NCI-H146 treated with DMSO at 0.1 percent for 48 hours (cell line): Measurements from ENCODE around the gene FILIP1L.

Experiments
- DNase-seq: peaks from one replicate; lab custom pipeline; 2025; ENCODE audit not compliant: unreplicated experiment; lab: John Stamatoyannopoulos, UW

Gene FILIP1L

DNA sequence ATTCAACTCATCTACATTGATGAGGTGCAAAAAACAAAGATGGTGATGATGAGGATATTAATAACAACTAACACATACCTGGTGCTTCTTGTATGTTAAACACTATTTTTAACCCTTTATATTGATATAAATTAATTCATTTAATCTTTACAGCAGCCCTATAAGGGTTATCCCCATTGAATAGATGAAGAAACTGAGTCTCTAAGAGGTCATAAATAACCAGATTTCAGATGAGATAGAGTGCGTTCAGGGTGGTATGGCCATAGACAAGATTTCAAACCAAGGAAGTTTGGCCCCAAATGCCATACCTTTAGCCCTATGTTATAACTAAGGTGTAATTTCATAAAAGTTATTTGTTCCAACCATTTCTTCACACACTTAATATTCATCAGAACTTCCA lies 214.1 kb downstream of the FILIP1L start:
- DNase-seq, result no peak

GRCh38 chr3:99899603-99900002 lies 214.7 kb downstream of the FILIP1L start:
- DNase-seq, result no peak

DNA sequence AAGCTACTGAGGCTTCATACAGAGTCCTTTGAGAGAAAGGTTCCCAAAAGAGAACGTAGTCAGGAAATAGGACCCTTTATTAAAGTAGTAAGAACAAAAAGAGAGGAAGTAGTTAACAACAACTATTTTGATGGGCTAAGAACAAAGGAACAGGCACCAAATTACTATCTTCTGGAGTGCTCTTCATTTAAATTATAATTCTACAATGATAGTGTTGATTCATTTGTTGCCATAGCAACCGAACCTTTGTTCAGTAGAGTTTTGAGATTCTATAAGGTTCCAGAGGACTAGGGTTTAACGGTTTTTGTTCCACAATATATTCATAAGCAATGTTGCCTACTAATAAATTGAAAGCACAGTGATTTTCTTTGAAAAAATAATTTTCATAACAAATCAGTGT lies 217.8 kb downstream of the FILIP1L start:
- peak; percentile 38 for DNase-seq

DNA sequence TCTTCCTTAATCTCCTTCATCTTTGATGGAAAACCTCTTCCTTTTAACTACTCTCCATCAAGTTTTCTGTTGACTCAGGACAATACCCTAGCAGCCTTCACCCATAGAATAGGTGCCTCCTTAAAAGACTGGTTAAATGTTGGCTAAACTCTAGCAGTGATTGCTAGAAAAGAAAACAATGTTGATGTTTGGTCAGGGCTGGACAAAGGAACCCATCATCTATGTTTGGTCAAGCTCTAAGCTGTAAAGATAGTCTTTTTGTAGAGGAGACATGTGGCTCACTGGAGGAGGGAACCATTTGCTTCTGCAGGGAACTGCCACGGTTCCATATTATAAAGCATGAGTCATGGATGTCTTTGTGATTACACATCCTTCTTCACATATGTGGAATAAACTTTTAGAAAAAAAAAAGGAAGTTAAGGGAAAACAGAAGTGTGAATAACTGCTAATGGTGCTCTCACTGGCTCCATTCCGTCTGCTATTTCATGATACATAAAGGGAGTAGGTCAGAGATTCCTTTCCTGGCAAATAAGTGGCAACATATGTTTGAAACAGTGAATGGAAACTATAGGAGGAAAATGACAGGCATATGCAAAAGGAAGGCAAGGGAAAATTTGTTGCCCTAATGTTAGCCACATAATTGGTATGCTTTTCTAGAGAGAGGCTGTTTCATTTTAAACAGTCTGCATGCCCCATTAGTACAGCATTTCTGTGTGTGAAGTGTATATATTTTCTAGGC lies 218.4 kb downstream of the FILIP1L start:
- DNase-seq, result peak; percentile 45

- DNase-seq, result no peak
These were observed 219.1 kb downstream of the FILIP1L start for GRCh38 chr3:99895131-99895696.

GRCh38 chr3:99892332-99892731 lies 222.0 kb downstream of the FILIP1L start:
- DNase-seq, result no peak

GRCh38 chr3:99891610-99892285 lies 222.6 kb downstream of the FILIP1L start:
- DNase-seq, result no peak

GRCh38 chr3:99885851-99886250 lies 228.4 kb downstream of the FILIP1L start:
- no peak for DNase-seq

DNA sequence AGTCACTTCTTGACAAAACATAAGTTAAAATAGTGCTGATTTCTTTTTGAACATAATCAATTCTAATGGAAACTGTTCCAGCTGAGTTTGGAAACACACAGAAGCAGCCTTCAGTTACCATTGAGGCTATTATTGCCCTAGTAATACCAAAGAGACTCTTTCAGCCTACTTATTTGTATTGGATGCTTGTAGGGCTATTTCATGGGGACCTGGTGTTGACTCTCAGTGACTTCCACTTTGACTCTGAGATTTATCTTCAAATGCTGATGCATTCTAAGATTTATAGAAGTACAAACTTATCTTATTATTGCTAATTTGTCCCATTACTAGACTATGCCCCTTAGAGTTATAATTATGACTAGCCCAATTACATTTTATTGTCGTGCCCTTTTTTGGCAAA lies 229.2 kb downstream of the FILIP1L start:
- no peak for DNase-seq

DNA sequence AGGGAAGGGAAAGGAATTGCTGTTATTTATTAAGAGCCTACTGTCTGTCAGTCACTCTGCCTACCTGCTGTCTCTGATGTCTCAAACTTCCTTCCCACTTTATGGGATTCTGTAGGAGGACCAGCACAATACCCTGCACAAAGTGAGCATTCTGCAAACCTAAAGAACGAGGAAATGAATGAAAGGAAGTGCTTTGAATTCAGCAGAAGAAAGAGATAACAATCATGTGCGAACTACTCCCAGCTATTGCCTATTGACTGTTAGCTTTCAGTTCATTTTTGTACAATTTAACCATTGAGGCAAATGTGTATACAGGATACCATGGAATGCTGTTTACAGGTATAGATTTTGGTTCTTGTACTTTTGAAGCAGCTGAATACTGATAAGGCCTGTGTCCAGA lies 229.8 kb downstream of the FILIP1L start:
- DNase-seq, result no peak

- DNase-seq, result no peak
These were observed 230.6 kb downstream of the FILIP1L start for GRCh38 chr3:99883693-99884092.

GRCh38 chr3:99883138-99883461 lies 231.2 kb downstream of the FILIP1L start:
- DNase-seq, result no peak

GRCh38 chr3:99882436-99883137 lies 231.7 kb downstream of the FILIP1L start:
- DNase-seq, result no peak

GRCh38 chr3:99881121-99881524 lies 233.2 kb downstream of the FILIP1L start:
- no peak for DNase-seq

GRCh38 chr3:99879275-99879674 lies 235.0 kb downstream of the FILIP1L start:
- no peak for DNase-seq

DNA sequence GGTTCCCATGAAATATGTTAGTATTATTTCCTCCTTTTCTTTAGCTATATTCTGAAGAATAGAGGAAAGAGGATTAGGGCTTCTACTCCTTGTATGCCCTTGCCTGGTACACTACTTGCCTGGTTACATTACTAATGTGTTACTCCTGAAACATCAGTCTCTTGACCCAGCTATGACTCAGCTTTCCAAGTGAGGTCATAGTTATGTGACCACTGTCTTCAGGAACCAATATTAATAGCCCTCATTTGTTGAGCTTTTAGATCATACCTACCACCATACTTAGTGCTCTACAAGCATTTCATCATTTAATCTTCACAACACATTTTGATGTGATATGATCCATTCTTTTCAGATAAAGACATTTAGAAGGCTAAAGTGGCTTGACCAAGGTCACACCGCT lies 236.3 kb downstream of the FILIP1L start:
- no peak for DNase-seq

DNA sequence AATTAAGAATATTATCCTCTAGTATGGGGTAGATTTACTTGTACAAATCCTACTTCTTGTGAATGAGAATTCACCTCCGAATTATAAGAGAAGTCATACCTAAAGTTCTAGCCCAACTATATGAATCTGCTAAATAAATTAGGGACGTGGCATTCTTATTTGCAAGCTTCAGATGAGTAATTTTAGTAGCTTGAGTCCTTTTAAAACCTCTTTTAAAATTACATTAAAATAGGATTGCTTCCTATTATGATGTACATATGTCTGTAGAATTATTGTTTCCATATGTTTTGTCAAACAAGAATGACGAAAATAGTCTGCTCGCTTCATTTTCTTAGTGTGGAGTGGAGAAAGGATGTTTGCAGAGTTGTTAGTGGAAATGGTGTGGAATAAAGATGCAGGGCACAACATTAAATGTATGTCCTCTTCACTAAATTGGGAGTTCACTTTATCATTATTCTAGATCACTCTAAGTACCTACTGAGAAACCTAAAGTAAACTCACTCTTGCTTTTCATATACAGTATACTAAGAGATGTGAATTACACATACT lies 237.2 kb downstream of the FILIP1L start:
- no peak for DNase-seq

DNA sequence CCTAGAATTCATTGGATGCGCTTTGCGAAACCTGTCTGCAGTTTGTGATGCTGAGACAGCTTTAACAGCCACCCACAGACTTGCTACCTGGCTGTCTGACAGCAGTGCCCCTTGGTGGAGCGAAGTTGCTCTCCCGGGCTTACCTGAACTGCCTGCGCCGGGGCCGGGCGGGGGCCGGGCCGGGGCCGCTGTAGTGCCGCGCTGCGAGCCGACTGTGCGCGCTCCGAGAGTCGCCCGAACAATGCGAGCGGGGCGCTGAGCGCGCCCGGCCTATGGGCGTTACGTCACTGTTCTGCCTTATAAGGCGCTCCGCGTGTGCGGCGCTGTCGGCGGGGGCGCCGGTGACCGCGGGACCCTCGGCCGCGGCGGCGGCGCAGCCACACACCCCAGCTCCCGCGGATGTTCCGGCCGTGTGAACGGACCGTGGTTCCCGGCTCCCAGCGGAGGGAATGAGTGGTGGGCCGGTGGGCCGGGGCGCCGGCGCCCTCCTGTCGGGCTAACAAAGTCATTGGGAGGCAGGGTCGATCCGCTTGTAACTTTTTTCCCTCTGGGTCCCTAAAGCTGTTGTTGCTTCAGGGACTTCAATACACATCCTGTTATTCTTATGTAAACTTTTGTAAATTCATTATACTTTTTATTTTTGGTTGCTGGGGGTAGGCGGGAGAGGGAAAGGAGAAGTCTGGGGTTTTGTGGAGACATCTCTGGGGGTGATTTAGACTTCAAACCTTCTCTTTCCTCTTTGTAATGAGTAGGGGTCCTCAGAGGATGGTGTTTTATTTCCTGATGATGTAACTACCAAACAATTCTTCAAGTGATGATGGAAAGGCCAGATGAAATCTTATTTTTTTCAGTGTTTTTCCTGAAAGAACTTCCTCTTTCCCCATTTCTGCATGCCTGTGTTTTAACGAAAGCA lies 238.1 kb downstream of the FILIP1L start:
- DNase-seq, result peak; percentile 24

GRCh38 chr3:99875581-99875928 lies 238.7 kb downstream of the FILIP1L start:
- DNase-seq, result no peak

DNA sequence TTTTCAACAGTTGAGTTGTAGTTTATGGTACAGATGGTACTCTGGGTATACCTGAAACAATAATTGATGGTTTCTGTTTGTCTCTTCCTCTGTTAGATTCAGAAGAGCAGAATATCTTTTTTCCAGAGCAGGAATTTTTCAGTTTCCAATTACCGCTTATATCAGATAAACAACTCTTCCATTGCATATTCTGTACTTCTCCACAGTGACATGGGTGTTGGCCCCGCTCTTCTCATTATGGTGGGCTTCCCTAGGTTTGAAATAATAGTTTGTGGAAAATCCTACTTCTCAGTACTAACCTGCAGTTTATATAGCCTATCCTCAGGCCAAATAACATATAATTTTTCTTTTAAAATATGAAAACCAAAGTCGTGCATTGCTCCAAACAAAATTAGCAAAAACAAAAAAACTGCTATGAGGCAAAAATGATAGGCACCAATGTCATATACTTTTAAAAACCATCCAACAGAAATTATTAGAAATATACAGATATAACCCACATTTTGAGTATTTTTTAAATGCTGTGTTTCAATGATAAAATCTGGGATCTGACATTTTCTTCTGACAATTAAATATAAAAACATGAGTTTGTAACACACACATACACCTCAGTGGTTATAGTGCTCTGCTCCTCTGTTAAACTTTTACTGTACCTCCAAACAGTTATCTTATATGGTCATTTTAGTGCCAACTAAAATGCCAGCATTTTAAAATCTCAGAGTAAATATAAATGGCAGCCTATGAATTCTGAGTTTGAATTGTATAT lies 239.9 kb downstream of the FILIP1L start:
- DNase-seq, result no peak
